ENCODE data around the gene ZCCHC14.
"Not testable (repeated sequence)": the region's sequence is repeated elsewhere in the genome, so short reads cannot be mapped to it uniquely, and the experiment has no call there.

DNA sequence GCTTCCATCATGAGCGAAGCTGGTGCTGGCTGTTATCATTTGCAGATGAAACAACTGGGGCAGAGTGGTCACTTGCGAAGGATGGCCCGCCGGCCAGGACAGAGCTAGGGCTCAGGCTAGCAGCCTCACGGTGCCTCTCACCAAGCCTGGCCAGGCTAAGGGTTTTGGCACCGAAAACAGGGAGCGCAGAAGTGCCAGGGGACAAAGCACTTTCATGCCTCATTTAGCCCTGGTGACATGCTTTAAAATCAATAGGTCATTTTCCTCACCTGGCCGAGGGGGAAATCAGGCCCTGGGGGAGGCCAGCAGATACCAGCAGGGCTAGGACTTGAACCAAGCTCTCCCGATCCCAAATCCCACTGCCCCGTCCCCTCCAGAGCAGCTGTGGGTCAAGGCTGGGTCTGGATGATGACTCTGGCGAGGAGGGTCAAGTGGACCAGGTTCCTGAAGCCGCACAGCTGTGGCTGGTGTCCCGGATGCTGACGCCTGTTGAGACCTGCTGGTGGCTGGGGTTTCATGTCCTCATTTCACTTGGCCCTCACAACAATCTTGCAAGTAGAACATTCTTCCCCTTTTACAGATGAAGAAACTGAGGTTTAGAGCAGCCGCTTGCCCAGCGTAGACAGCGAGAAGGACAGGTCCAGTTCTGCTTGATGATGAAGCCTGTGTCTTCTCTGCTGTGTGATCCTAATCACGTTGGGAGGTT lies 10.6 kb upstream of the ZCCHC14 start:
- TF ChIP-seq, protein P1, sequence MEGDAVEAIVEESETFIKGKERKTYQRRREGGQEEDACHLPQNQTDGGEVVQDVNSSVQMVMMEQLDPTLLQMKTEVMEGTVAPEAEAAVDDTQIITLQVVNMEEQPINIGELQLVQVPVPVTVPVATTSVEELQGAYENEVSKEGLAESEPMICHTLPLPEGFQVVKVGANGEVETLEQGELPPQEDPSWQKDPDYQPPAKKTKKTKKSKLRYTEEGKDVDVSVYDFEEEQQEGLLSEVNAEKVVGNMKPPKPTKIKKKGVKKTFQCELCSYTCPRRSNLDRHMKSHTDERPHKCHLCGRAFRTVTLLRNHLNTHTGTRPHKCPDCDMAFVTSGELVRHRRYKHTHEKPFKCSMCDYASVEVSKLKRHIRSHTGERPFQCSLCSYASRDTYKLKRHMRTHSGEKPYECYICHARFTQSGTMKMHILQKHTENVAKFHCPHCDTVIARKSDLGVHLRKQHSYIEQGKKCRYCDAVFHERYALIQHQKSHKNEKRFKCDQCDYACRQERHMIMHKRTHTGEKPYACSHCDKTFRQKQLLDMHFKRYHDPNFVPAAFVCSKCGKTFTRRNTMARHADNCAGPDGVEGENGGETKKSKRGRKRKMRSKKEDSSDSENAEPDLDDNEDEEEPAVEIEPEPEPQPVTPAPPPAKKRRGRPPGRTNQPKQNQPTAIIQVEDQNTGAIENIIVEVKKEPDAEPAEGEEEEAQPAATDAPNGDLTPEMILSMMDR (IDR thresholded peaks at IDR 0.05): not testable (repeated sequence)
- TF ChIP-seq POLR2AphosphoS5 (IDR thresholded peaks at IDR 0.05): not testable (repeated sequence)

Data from upper lobe of left lung (tissue), 4 donors.